GM06990 (cell line): ENCODE data around the gene ARAP2.

Experiments
- DNase-seq: peaks from one replicate; pipeline ENCODE4 v3.0.0-alpha.2; 2011; ENCODE audit not compliant: insufficient read length; ENCODE audit errors: extremely low read depth
- H3K27me3 ChIP-seq: replicated peaks from 2 replicates; pipeline ENCODE4 v1.6.0; 2011; ENCODE audit warnings: low read length; ENCODE audit not compliant: control insufficient read depth, insufficient read depth
- H3K36me3 ChIP-seq: 2 replicates; pipeline ENCODE4 v1.5.1; 2011; ENCODE audit warnings: low read length; ENCODE audit not compliant: control insufficient read depth, insufficient read depth
- H3K4me3 ChIP-seq: replicated peaks from 2 replicates; pipeline ENCODE4 v1.5.1; 2011; ENCODE audit warnings: low read depth, mild to moderate bottlenecking, control low read depth, low read length
- CTCF ChIP-seq: IDR thresholded peaks from 2 replicates; pipeline ENCODE4 v1.5.1; 2011; ENCODE audit warnings: low read length, control low read depth, mild to moderate bottlenecking, inconsistent platforms; ENCODE audit not compliant: insufficient read depth, poor library complexity, severe bottlenecking

The ARAP2 gene

GRCh38 chr4:36041340-36041739 lies 203.0 kb downstream of the ARAP2 start:
- no peaks in the 10 kb centered on the region for H3K36me3 ChIP-seq
- TF ChIP-seq CTCF = no peak
- peak; percentile 49 for DNase-seq
- no peak overlapping the region for H3K4me3 ChIP-seq
- no peaks in the 10 kb centered on the region for H3K27me3 ChIP-seq

- no peak overlapping the region for H3K4me3 ChIP-seq
- H3K36me3 ChIP-seq = no peaks in the 10 kb centered on the region
- H3K27me3 ChIP-seq = no peaks in the 10 kb centered on the region
- DNase-seq = peak; percentile 11
- no peak for TF ChIP-seq CTCF
These were observed 205.3 kb downstream of the ARAP2 start for GRCh38 chr4:36039026-36039425.

GRCh38 chr4:36038491-36038890 lies 205.8 kb downstream of the ARAP2 start:
- Histone ChIP-seq H3K4me3 (no peak overlapping the region), H3K27me3 (no peaks in the 10 kb centered on the region), H3K36me3 (no peaks in the 10 kb centered on the region)
- no peak for DNase-seq
- no peak for TF ChIP-seq CTCF

GRCh38 chr4:36037127-36037526 lies 207.2 kb downstream of the ARAP2 start:
- Histone ChIP-seq H3K36me3 (no peaks in the 10 kb centered on the region), H3K4me3 (no peak overlapping the region), H3K27me3 (no peaks in the 10 kb centered on the region)
- no peak for TF ChIP-seq CTCF
- no peak for DNase-seq

- no peak for TF ChIP-seq CTCF
- no peaks in the 10 kb centered on the region for H3K36me3 ChIP-seq
- H3K27me3 ChIP-seq = no peaks in the 10 kb centered on the region
- no peak for DNase-seq
- H3K4me3 ChIP-seq = no peak overlapping the region
These were observed 214.4 kb downstream of the ARAP2 start for GRCh38 chr4:36029951-36030350.

GRCh38 chr4:36027203-36027602 lies 217.1 kb downstream of the ARAP2 start:
- DNase-seq = no peak
- TF ChIP-seq CTCF = no peak

More at GRCh38 chr4:36027203-36027602, 217.1 kb downstream of the ARAP2 start:
- Histone ChIP-seq H3K27me3 (no peaks in the 10 kb centered on the region), H3K36me3 (no peaks in the 10 kb centered on the region), H3K4me3 (no peak overlapping the region)
